Keratinocyte (primary cell): Measurements from ENCODE around the gene ADCK1. TPM values are rescaled to one million over a fixed set of nuclear protein-coding genes. Genes with fewer than 3 reads are reported as not detected.

Experiments used
- DNase-seq: peaks from one replicate; pipeline ENCODE4 v3.0.0-alpha.2; 2011; ENCODE audit warnings: low read depth, missing footprints, low spot score
- FAIRE-seq: peaks from 2 replicates; lab custom pipeline; 2011; peaks lifted over from hg19 to GRCh38; lab: Jason Lieb, UNC
- H2AFZ ChIP-seq: 2 replicates; pipeline ENCODE4 v1.6.0; 2012; ENCODE audit warnings: low read length, control low read depth, inconsistent platforms; ENCODE audit not compliant: control insufficient read depth
- H3K27ac ChIP-seq: 2 replicates; pipeline ENCODE4 v1.5.1; 2011; ENCODE audit warnings: low read length; ENCODE audit not compliant: control insufficient read depth, insufficient read depth
- H3K27me3 ChIP-seq: 3 replicates; pipeline ENCODE4 v1.6.0; 2011; ENCODE audit warnings: low read length; ENCODE audit not compliant: control insufficient read depth, insufficient read depth; ENCODE audit errors: extremely low read depth
- H3K36me3 ChIP-seq, 2 experiments: 2 replicates in 1 of 2; 3 replicates in 1 of 2; pipeline ENCODE4 v1.5.1; 2011; ENCODE audit warnings: low read length in 2 of 2, mild to moderate bottlenecking in 1 of 2; ENCODE audit not compliant: control insufficient read depth in 2 of 2, insufficient read depth in 2 of 2; ENCODE audit errors: extremely low read depth in 1 of 2
- H3K4me1 ChIP-seq: 3 replicates; pipeline ENCODE4 v1.5.1; 2011; ENCODE audit warnings: low read length; ENCODE audit not compliant: control insufficient read depth, insufficient read depth; ENCODE audit errors: extremely low read depth
- H3K4me2 ChIP-seq: 3 replicates; pipeline ENCODE4 v1.6.0; 2011; ENCODE audit warnings: low read depth, low read length; ENCODE audit not compliant: control insufficient read depth, insufficient read depth; ENCODE audit errors: extremely low read depth
- H3K4me3 ChIP-seq, 3 experiments: fragments of 200-600 bp in 1 of 3; sonication (generic) in 1 of 3; 2 replicates in 2 of 3; 3 replicates in 1 of 3; pipeline ENCODE4 v1.5.1; 2011 to 2016; ENCODE audit warnings: low read length in 3 of 3, mild to moderate bottlenecking in 3 of 3, control low read depth in 2 of 3, inconsistent platforms in 1 of 3, low read depth in 1 of 3, mixed read lengths in 1 of 3, mixed run types in 1 of 3, moderate library complexity in 1 of 3; ENCODE audit not compliant: control insufficient read depth in 2 of 3, insufficient read depth in 2 of 3; ENCODE audit errors: extremely low read depth in 1 of 3
- H3K79me2 ChIP-seq: 2 replicates; pipeline ENCODE4 v1.6.0; 2012; ENCODE audit warnings: low read length; ENCODE audit not compliant: control insufficient read depth, insufficient read depth
- H3K9ac ChIP-seq: 3 replicates; pipeline ENCODE4 v1.6.0; 2011; ENCODE audit warnings: low read length; ENCODE audit not compliant: control insufficient read depth, insufficient read depth; ENCODE audit errors: extremely low read depth
- H3K9me1 ChIP-seq: 3 replicates; pipeline ENCODE4 v1.6.0; 2011; ENCODE audit warnings: low read length; ENCODE audit not compliant: control insufficient read depth, insufficient read depth; ENCODE audit errors: extremely low read depth
- H3K9me3 ChIP-seq: 2 replicates; pipeline ENCODE4 v1.5.1; 2012; ENCODE audit warnings: low read depth, low read length; ENCODE audit not compliant: control insufficient read depth
- H4K20me1 ChIP-seq: 3 replicates; pipeline ENCODE4 v1.6.0; 2011; ENCODE audit warnings: low read length; ENCODE audit not compliant: control insufficient read depth, insufficient read depth; ENCODE audit errors: extremely low read depth
- CTCF ChIP-seq, 3 experiments: IDR thresholded peaks in 1 of 3; conservative IDR thresholded peaks in 1 of 3; optimal IDR thresholded peaks in 1 of 3; 2 replicates in 2 of 3; 3 replicates in 1 of 3; pipeline versions ENCODE3 to v1.5.1; 2011; ENCODE audit warnings: low read length in 3 of 3, mild to moderate bottlenecking in 3 of 3, moderate library complexity in 2 of 3, control low read depth in 1 of 3, inconsistent platforms in 1 of 3; ENCODE audit not compliant: insufficient read depth in 2 of 3; ENCODE audit errors: extremely low read depth in 1 of 3
- EZH2 ChIP-seq: IDR thresholded peaks from one replicate; pipeline ENCODE4 v1.6.1; 2012; ENCODE audit warnings: inconsistent platforms, mild to moderate bottlenecking, low read length, moderate library complexity
- dilution Hi-C: fragments of 300-500 bp; cut with MboI; formaldehyde crosslinking; loops from one replicate; pipeline ENCODE4 v1.7.0; 2020; ENCODE audit warnings: low sequenced_read_pairs; ENCODE audit not compliant: extremely low pct_ligation_motif_present
- polyA plus RNA-seq, 5 experiments: library from polyadenylated mRNA; depleted of rRNA in 3 of 5; stranded (reverse) in 3 of 5; stranded (forward) in 1 of 5; unstranded in 1 of 5; fragments of >200 nt; gene quantifications; 1 replicate in 1 of 5; 2 replicates in 3 of 5; 3 replicates in 1 of 5; pipeline versions ENCODE4 v1.2.1 to v1.2.3, GENCODE V29; 2011 to 2012; ENCODE audit warnings: missing spikeins in 2 of 5, low read depth in 1 of 5, low replicate concordance in 1 of 5

Gene ADCK1
- polyA plus RNA-seq, 1 donor (not counting 4 experiments of a cell fraction or from before 2014, with no cell fraction given) = 4.9 TPM

- FAIRE-seq = no peak
- no peaks in the 10 kb centered on the region for H4K20me1 ChIP-seq
- no peak overlapping the region for H3K9ac ChIP-seq
- no peak overlapping the region for H3K27ac ChIP-seq
- H3K4me3 ChIP-seq = no peak overlapping the region
- H3K27me3 ChIP-seq = no peaks in the 10 kb centered on the region
- dilution Hi-C loops = no loop called here
- H3K79me2 ChIP-seq = no peaks in the 10 kb centered on the region
- DNase-seq = no peak
- H3K9me3 ChIP-seq = no peaks in the 10 kb centered on the region
- H3K36me3 ChIP-seq = peaks cover 0 to 2% of the 10 kb centered on the region in 2 experiments
- H3K4me1 ChIP-seq = no peaks in the 10 kb centered on the region
- H2AFZ ChIP-seq = no peak overlapping the region
- H3K4me2 ChIP-seq = no peak overlapping the region
- no peaks in the 10 kb centered on the region for H3K9me1 ChIP-seq
- no peak for TF ChIP-seq EZH2
- no peak for TF ChIP-seq CTCF (optimal IDR thresholded peaks at IDR 0.05 in 1 of 3, IDR thresholded peaks at IDR 0.05 in 1 of 3, conservative IDR thresholded peaks at IDR 0.05 in 1 of 3; ENCODE audit: extremely low read depth in 1 of 3, insufficient read depth in 2 of 3, low read length in 3 of 3)
These were observed 68.8 kb downstream of the ADCK1 start for GRCh38 chr14:77868552-77869285.

GRCh38 chr14:77869340-77869739 is 69.4 kb downstream of the ADCK1 start:
- H3K36me3 ChIP-seq = peaks cover 0 to 2% of the 10 kb centered on the region in 2 experiments
- dilution Hi-C loops = no loop called here

More at GRCh38 chr14:77869340-77869739, 69.4 kb downstream of the ADCK1 start:
- no peaks in the 10 kb centered on the region for H3K79me2 ChIP-seq
- no peak overlapping the region for H2AFZ ChIP-seq
- H3K4me3 ChIP-seq = no peak overlapping the region
- H3K9me1 ChIP-seq = no peaks in the 10 kb centered on the region
- DNase-seq = no peak
- no peak overlapping the region for H3K4me2 ChIP-seq
- no peak overlapping the region for H3K27ac ChIP-seq
- no peaks in the 10 kb centered on the region for H3K4me1 ChIP-seq
- H3K9ac ChIP-seq = no peak overlapping the region
- no peaks in the 10 kb centered on the region for H3K27me3 ChIP-seq
- no peaks in the 10 kb centered on the region for H4K20me1 ChIP-seq
- no peak for FAIRE-seq
- no peak for TF ChIP-seq EZH2
- TF ChIP-seq CTCF (optimal IDR thresholded peaks at IDR 0.05 in 1 of 3, IDR thresholded peaks at IDR 0.05 in 1 of 3, conservative IDR thresholded peaks at IDR 0.05 in 1 of 3; ENCODE audit: extremely low read depth in 1 of 3, insufficient read depth in 2 of 3, low read length in 3 of 3) = no peak
- no peaks in the 10 kb centered on the region for H3K9me3 ChIP-seq
